Activated CD8-positive, alpha-beta memory T cell treated with anti-CD3 and anti-CD28 coated beads for 48 hours (primary cell): Measurements from ENCODE around the gene RPL29.

Source experiments
- DNase-seq, 3 experiments: peaks; one replicate each; pipeline ENCODE4 v3.0.0-alpha.2; 2020; ENCODE audit warnings: low read depth in 2 of 3, low spot score in 2 of 3

Gene RPL29

DNA sequence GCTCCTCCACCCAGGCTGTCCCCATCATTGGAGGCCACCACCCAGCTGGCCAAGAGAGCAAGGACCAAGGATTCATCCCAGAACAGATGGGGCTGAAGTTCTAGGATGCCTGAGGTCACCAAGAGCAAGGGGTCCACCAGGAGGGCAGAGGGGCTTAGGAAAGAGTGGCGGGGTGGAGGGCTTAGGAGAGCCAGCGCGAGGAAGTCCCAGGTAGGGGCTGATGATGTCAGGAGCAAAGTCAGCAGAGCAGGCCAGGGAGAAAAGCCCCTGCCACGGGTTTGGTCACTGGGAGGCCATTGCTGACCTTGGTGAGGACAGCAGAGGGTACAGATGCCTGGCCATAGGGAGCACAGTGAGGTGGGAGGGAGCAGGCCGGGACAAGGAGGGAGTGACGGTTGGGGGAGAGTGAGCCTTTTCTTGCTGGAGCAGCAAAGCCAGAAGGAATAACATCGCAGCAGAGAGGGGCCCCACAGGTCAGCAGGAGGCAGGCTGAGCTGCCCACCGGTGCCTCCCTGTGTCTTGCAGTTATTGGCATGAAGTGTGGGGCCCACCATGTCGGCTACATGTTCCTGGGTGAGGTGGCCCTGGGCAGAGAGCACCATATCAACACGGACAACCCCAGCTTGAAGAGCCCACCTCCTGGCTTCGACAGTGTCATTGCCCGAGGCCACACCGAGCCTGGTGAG lies 48.3 kb downstream of the RPL29 start:
- DNase-seq, result no peak

DNA sequence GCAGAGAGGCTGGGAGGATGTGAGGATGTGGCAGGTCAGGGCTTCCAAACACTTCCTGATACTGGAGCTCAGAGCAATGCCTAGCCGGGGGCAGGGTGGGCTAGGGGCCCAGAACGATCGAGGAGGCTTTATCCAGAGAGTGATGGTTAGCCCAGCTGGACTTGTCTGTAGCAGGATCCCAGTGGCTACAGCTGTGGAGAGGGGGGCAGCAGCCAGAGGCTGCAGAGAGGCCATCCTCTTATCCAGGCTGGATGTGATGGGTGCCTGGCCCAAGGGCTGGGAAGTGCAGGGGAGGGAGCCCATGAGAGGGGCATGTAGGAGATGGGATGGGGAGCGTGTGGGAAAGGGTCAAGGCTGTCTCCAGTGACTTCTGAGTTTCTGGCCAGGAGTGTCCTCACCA lies 48.9 kb downstream of the RPL29 start:
- no peak for DNase-seq

DNA sequence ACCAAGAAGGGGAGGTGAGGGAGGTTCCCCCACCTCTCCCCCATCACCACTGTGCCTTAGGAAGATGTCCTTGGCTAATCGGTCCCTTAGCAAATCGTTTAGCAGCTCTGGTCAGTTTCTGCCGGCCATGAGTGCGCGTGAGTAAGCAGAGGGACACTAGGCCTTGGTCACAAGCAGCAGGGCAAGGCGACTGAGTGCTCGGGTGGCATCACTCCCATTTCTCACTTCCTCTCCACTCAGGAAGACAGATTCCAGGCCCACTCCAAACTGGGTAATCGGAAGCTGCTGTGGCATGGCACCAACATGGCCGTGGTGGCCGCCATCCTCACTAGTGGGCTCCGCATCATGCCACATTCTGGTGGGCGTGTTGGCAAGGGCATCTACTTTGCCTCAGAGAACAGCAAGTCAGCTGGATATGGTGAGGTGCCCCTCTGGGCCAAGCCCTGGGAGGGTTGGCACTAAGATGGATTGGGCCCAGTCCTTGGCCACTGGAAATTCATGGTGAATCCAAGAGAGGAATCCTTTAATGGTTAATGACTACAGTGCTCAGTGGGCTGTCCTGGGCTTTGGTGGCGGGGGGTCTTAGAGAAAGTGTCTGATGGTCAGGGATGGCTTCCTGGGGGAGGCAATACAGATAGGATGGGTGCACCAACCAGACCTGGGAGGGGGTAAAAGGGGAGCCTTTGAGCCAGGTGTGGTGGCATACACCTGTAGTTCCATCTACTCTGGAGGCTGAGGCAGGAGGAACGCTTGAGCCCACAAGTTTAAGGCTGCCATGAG lies 49.6 kb downstream of the RPL29 start:
- no peak for DNase-seq

DNA sequence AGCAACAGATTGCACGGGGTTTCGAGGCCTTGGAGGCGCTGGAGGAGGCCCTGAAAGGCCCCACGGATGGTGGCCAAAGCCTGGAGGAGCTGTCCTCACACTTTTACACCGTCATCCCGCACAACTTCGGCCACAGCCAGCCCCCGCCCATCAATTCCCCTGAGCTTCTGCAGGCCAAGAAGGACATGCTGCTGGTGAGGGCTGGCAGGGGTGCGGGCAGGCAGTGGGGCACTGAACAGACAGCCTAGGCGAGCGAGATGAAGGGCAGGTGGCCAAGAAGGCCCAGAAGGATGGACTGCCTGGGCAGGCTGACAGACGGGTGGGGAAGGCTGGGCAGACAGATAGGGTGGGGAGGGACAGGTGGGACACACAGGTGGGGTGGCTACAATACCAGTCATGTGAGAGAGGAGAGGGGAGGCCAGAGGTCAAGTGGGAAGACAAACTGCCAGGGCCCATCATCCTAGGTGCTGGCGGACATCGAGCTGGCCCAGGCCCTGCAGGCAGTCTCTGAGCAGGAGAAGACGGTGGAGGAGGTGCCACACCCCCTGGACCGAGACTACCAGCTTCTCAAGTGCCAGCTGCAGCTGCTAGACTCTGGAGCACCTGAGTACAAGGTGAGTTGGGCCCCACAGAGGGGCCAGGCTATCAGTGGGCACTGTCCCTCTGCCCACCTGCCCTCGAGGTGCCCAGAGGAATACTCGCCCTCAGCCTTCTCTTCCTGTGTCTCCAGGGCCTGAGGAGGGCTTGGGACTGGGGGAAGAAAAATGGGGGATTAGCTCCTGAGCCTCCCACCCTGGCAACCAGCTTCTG lies 50.5 kb downstream of the RPL29 start:
- no peak for DNase-seq

DNA sequence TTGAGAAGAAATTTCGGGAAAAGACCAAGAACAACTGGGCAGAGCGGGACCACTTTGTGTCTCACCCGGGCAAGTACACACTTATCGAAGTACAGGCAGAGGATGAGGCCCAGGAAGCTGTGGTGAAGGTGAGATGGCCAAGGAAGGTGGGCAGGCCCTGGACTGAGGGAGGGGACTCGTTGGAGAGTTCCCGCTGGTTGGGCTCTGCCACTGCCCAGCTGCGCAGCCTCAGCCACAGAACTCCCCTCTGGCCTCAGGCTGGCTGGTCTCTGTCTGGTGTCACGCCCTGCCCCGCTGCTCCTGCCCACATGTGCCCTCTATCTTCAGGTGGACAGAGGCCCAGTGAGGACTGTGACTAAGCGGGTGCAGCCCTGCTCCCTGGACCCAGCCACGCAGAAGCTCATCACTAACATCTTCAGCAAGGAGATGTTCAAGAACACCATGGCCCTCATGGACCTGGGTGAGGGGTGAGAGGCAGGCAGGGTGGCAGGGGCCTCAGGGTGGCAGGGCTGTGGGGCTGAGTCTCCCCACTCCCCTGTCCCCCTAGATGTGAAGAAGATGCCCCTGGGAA lies 51.2 kb downstream of the RPL29 start:
- no peak for DNase-seq
